GM13976 (cell line): ENCODE measurements around the gene TXNL1.

ENCODE experiments used
- DNase-seq: peaks from one replicate; pipeline ENCODE4 v3.0.0; 2012; ENCODE audit warnings: low spot score
- CTCF ChIP-seq: IDR thresholded peaks from 2 replicates; pipeline ENCODE4 v1.5.1; 2012; ENCODE audit warnings: borderline replicate concordance, mild to moderate bottlenecking; ENCODE audit not compliant: insufficient read depth; ENCODE audit errors: extremely low read depth, missing control alignments, control extremely low read depth
- in situ Hi-C: fragments of 300-500 bp; cut with MboI; formaldehyde crosslinking; loops from one replicate; pipeline ENCODE4 v1.12.0; 2022; ENCODE audit warnings: low sequenced_read_pairs, mixed read lengths, inconsistent platforms; ENCODE audit not compliant: unreplicated experiment

TXNL1 gene

GRCh38 chr18:56565551-56566345 is 72.6 kb downstream of the TXNL1 start:
- no peak for TF ChIP-seq CTCF
- no peak for DNase-seq
- in situ Hi-C loops: no loop called here

- in situ Hi-C loops: no loop called here
- no peak for TF ChIP-seq CTCF
These were observed 73.3 kb downstream of the TXNL1 start for GRCh38 chr18:56565046-56565445.

GRCh38 chr18:56563568-56563967 is 74.8 kb downstream of the TXNL1 start:
- in situ Hi-C loops: no loop called here
- TF ChIP-seq CTCF: no peak
- DNase-seq: no peak

More at GRCh38 chr18:56565046-56565445, 73.3 kb downstream of the TXNL1 start:
- no peak for DNase-seq

DNA sequence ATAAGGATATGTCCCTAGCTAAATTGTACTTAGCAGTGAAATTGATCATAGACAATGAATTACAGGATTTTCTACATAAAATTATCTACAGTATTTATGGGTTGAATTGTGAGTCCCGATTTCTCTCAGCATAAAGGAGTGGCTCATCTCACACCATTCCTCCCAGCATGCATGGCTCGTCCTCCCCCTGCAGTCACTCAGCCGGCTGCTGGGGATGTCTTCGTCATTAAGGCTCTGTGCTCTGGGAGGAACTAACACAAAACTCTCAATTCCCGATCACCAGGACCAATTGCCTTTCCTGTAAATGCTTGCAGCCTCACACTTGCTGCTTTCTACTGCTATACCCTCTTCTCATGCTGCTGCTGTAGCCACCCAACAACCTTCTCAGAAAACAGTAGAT is 75.9 kb downstream of the TXNL1 start:
- no peak for TF ChIP-seq CTCF
- in situ Hi-C loops: no loop called here
- DNase-seq: no peak

DNA sequence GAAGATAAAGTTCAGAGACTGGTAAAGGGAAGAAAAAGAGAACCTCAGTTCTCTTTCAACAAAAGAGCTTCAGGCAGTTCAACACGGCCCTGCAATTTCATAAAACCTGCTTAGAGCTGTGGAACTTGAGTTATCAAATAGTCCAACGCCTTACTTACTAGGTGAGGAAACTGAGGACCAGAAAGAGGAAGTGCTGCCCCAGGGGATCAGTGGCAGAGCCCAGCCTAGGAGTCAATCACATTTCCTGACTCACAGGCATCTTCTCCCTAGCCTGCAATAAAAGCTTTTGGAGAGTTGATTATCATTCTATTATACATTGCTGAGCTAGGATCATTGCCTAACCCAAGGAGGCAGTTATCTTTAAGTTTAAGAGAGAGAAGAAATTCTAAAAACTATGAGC is 77.4 kb downstream of the TXNL1 start:
- DNase-seq: no peak
- TF ChIP-seq CTCF: no peak
- in situ Hi-C loops: no loop called here

- DNase-seq: no peak
- TF ChIP-seq CTCF: no peak
- in situ Hi-C loops: no loop called here
These were observed 79.3 kb downstream of the TXNL1 start for GRCh38 chr18:56559044-56559443.
